ENCODE results near the gene SNAP29. TPM values are rescaled to one million over a fixed set of nuclear protein-coding genes. Genes with fewer than 3 reads are reported as not detected.
"Not testable (repeated sequence)": the region's sequence is repeated elsewhere in the genome, so short reads cannot be mapped to it uniquely, and the experiment has no call there.

Gene SNAP29
- total RNA-seq, 1 experiment from 2014 or later, result 17.9 TPM

GRCh38 chr22:20819471-20819870 lies 39.3 kb upstream of the SNAP29 start:
- Histone ChIP-seq H3K56ac (ENCODE audit: insufficient read length, low read depth, low read length) (no peak overlapping the region), H3K23ac (ENCODE audit: insufficient read length, low read depth, low read length) (no peak overlapping the region), H3K14ac (ENCODE audit: insufficient read depth, low read length) (no peak overlapping the region), H4K91ac (ENCODE audit: insufficient read length, low read depth, low read length) (no peak overlapping the region), H3K23me2 (ENCODE audit: insufficient read length, low read depth, low read length, poor library complexity, severe bottlenecking) (no peaks in the 10 kb centered on the region), H2BK20ac (ENCODE audit: low read depth, low read length, poor library complexity, severe bottlenecking) (no peak overlapping the region), H3K79me2 (ENCODE audit: insufficient read depth, low read length) (no peaks in the 10 kb centered on the region), H3K9me3 (ENCODE audit: control insufficient read depth, low read depth, low read length) (no peaks in the 10 kb centered on the region), H2BK5ac (ENCODE audit: insufficient read length, low read length) (no peak overlapping the region), H2AK5ac (ENCODE audit: insufficient read length, low read length) (no peak overlapping the region), H4K5ac (ENCODE audit: insufficient read length, low read depth, low read length) (no peak overlapping the region), H3K79me1 (ENCODE audit: insufficient read depth, low read depth, low read length, poor library complexity, severe bottlenecking) (no peaks in the 10 kb centered on the region), H2AFZ (ENCODE audit: low read length) (no peak overlapping the region), H3T11ph (ENCODE audit: low read length) (no peak overlapping the region), H3K4me2 (ENCODE audit: insufficient read depth, insufficient read length, low read length) (no peak overlapping the region), H3K27me3 (ENCODE audit: insufficient read depth, low read length) (no peaks in the 10 kb centered on the region), H3K27ac (ENCODE audit: insufficient read length, low read depth, low read length) (no peak overlapping the region), H3K18ac (ENCODE audit: insufficient read length, low read depth, low read length) (no peak overlapping the region), H4K8ac (replicated peaks; ENCODE audit: insufficient read length, low read depth, low read length) (no peak overlapping the region), H2BK15ac (ENCODE audit: low read depth, low read length) (no peak overlapping the region), H2BK12ac (ENCODE audit: insufficient read length, low read depth, low read length) (no peak overlapping the region), H3K4ac (ENCODE audit: low read depth, low read length) (no peak overlapping the region), H3K4me1 (ENCODE audit: insufficient read depth, low read length) (no peaks in the 10 kb centered on the region), H2BK120ac (ENCODE audit: low read depth, low read length, poor library complexity, severe bottlenecking) (no peak overlapping the region), H4K20me1 (ENCODE audit: control insufficient read depth, insufficient read depth, insufficient read length) (no peaks in the 10 kb centered on the region), H3K9ac (ENCODE audit: extremely low read depth, insufficient read length, low read length) (no peak overlapping the region)
- DNase-seq, result no peak
- no peaks in the 10 kb centered on the region for H3K27me3 Mint-ChIP-seq (ENCODE audit: low read depth)
- no peak for TF ChIP-seq CTCF (conservative IDR thresholded peaks at IDR 0.05)
- no peak overlapping the region; a peak in 1 of 7 replicates for H3K27ac Mint-ChIP-seq
- H3K4me3 Mint-ChIP-seq, result no peak overlapping the region
- peaks cover 0 to 37% (median under 1%) of the 10 kb centered on the region in 3 experiments; a peak in 2 of 7 replicates for H3K36me3 Mint-ChIP-seq (ENCODE audit: insufficient read depth in 1 of 3, low read depth in 3 of 3)
- H3K9me3 Mint-ChIP-seq, result no peaks in the 10 kb centered on the region
- WGBS (ENCODE audit: extremely low coverage, insufficient read length, low lambda C conversion rate), result no CpG with 5 or more reads among the region's 9 CpGs
- H3K4me1 Mint-ChIP-seq, result no peaks in the 10 kb centered on the region

DNA sequence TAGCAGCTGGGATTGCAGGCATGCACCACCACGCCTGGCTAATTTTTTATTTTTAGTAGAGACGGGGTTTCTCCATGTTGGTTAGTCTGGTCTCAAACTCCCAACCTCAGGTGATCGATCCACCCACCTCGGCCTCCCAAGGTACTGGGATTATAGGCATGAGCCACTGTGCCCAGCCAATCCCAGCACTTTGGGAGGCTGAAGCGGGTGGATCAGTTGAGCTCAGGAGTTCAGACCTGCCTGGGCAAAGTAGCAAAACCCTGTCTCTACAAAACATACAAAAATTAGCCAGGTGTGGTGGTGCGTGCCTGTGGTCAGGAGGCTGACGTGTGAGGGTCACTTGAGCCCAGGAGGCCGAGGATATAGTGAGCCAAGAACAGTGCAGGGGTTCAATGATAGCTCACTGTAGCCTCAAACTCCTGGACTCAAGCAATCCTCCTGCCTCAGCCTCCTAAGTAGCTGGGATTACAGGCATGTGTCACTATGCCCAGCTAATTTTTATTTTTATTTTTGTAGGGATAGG lies 37.0 kb upstream of the SNAP29 start:
- H2BK15ac ChIP-seq (ENCODE audit: low read depth, low read length); H4K8ac ChIP-seq (replicated peaks; ENCODE audit: insufficient read length, low read depth, low read length); H3K27me3 Mint-ChIP-seq (ENCODE audit: low read depth); H3T11ph ChIP-seq (ENCODE audit: low read length); H3K14ac ChIP-seq (ENCODE audit: insufficient read depth, low read length); H2BK120ac ChIP-seq (ENCODE audit: low read depth, low read length, poor library complexity, severe bottlenecking); H3K23me2 ChIP-seq (ENCODE audit: insufficient read length, low read depth, low read length, poor library complexity, severe bottlenecking); H3K18ac ChIP-seq (ENCODE audit: insufficient read length, low read depth, low read length); H3K4ac ChIP-seq (ENCODE audit: low read depth, low read length); H2BK12ac ChIP-seq (ENCODE audit: insufficient read length, low read depth, low read length); H3K79me1 ChIP-seq (ENCODE audit: insufficient read depth, low read depth, low read length, poor library complexity, severe bottlenecking); H2AK5ac ChIP-seq (ENCODE audit: insufficient read length, low read length); H2AFZ ChIP-seq (ENCODE audit: low read length); H3K9me3 ChIP-seq (ENCODE audit: control insufficient read depth, low read depth, low read length); H4K91ac ChIP-seq (ENCODE audit: insufficient read length, low read depth, low read length); H4K5ac ChIP-seq (ENCODE audit: insufficient read length, low read depth, low read length); H3K56ac ChIP-seq (ENCODE audit: insufficient read length, low read depth, low read length); H4K20me1 ChIP-seq (ENCODE audit: control insufficient read depth, insufficient read depth, insufficient read length); H3K27me3 ChIP-seq (ENCODE audit: insufficient read depth, low read length); H2BK20ac ChIP-seq (ENCODE audit: low read depth, low read length, poor library complexity, severe bottlenecking); H3K4me1 ChIP-seq (ENCODE audit: insufficient read depth, low read length); H2BK5ac ChIP-seq (ENCODE audit: insufficient read length, low read length); H3K4me1 Mint-ChIP-seq; H3K4me2 ChIP-seq (ENCODE audit: insufficient read depth, insufficient read length, low read length); H3K23ac ChIP-seq (ENCODE audit: insufficient read length, low read depth, low read length); H3K9ac ChIP-seq (ENCODE audit: extremely low read depth, insufficient read length, low read length); H3K79me2 ChIP-seq (ENCODE audit: insufficient read depth, low read length); H3K27ac ChIP-seq (ENCODE audit: insufficient read length, low read depth, low read length); DNase-seq; H3K4me3 Mint-ChIP-seq; H3K9me3 Mint-ChIP-seq; H3K27ac Mint-ChIP-seq: not testable (repeated sequence)
- no CpG with 5 or more reads among the region's 8 CpGs for WGBS (ENCODE audit: extremely low coverage, insufficient read length, low lambda C conversion rate)
- H3K36me3 Mint-ChIP-seq (ENCODE audit: insufficient read depth in 1 of 3, low read depth in 3 of 3), result peaks cover 0 to 42% (median 4%) of the 10 kb centered on the region in 3 experiments; a peak in 2 of 7 replicates

Measured in H9 (cell line).